ENCODE measurements around the gene ANK2. TPM values are rescaled to one million over a fixed set of nuclear protein-coding genes. Genes with fewer than 3 reads are reported as not detected.

Gene ANK2
- total RNA-seq: 1 to 10 TPM; 1.5 to 1.9 TPM

GRCh38 chr4:113049421-113050370, at the start of gene ANK2:
Gene ANK2, plus strand, starts transcription at chr4:113049653. Its CDS starts 76 bp downstream, at chr4:113049729.
- H3K36me3 Mint-ChIP-seq (ENCODE audit: low read depth): no peaks in the 10 kb centered on the region
- CTCF ChIA-PET: no interaction called here

GRCh38 chr4:113003841-113004240, 45.6 kb upstream of the ANK2 start:
- Mint-ChIP-seq H3K27me3 (no peaks in the 10 kb centered on the region), H3K4me1 (no peaks in the 10 kb centered on the region), H3K4me3 (no peak overlapping the region), H3K36me3 (ENCODE audit: low read depth) (no peaks in the 10 kb centered on the region), H3K9me3 (no peaks in the 10 kb centered on the region), H3K27ac (no peak overlapping the region)
- POLR2A ChIA-PET: interaction anchor here (0.6 kb wide), 1 partner anchor 576 kb away, joined by 3 read pairs; no protein-coding TSS in a partner anchor
- DNase-seq: no peak
- CTCF ChIA-PET: no interaction called here

More at GRCh38 chr4:113049421-113050370, at the start of gene ANK2:
- Mint-ChIP-seq H3K27ac (no peak within 1 kb of the TSS), H3K4me3 (no peak within 1 kb of the TSS), H3K9me3 (no peaks in the 10 kb centered on the region), H3K4me1 (peaks cover 3% of the 10 kb centered on the region), H3K27me3 (peaks cover 2% of the 10 kb centered on the region)
- POLR2A ChIA-PET: no interaction called here
- no peak for DNase-seq

- DNase-seq: no peak
- Mint-ChIP-seq H3K27ac (no peak overlapping the region), H3K27me3 (no peaks in the 10 kb centered on the region), H3K9me3 (no peaks in the 10 kb centered on the region), H3K36me3 (ENCODE audit: low read depth) (no peaks in the 10 kb centered on the region), H3K4me1 (no peaks in the 10 kb centered on the region), H3K4me3 (no peak overlapping the region)
- CTCF ChIA-PET: no interaction called here
- POLR2A ChIA-PET: no interaction called here
Observed at GRCh38 chr4:113004655-113005054, 44.8 kb upstream of the ANK2 start.

- POLR2A ChIA-PET: no interaction called here
- Mint-ChIP-seq H3K4me1 (no peaks in the 10 kb centered on the region), H3K4me3 (no peak overlapping the region), H3K27ac (no peak overlapping the region), H3K27me3 (peaks cover 2% of the 10 kb centered on the region), H3K36me3 (ENCODE audit: low read depth) (no peaks in the 10 kb centered on the region), H3K9me3 (no peaks in the 10 kb centered on the region)
- CTCF ChIA-PET: no interaction called here
- DNase-seq: no peak
Observed at GRCh38 chr4:113006632-113007031, 42.8 kb upstream of the ANK2 start.

GRCh38 chr4:113007151-113007550, 42.3 kb upstream of the ANK2 start:
- no peaks in the 10 kb centered on the region for H3K9me3 Mint-ChIP-seq
- DNase-seq: no peak
- no peak overlapping the region for H3K4me3 Mint-ChIP-seq
- no peaks in the 10 kb centered on the region for H3K4me1 Mint-ChIP-seq
- ChIA-PET POLR2A (no interaction called here), CTCF (no interaction called here)
- no peak overlapping the region for H3K27ac Mint-ChIP-seq
- H3K36me3 Mint-ChIP-seq (ENCODE audit: low read depth): no peaks in the 10 kb centered on the region
- H3K27me3 Mint-ChIP-seq: peaks cover 2% of the 10 kb centered on the region

- peaks cover 2% of the 10 kb centered on the region for H3K27me3 Mint-ChIP-seq
- H3K4me1 Mint-ChIP-seq: no peaks in the 10 kb centered on the region
- no peak for DNase-seq
- H3K36me3 Mint-ChIP-seq (ENCODE audit: low read depth): no peaks in the 10 kb centered on the region
- ChIA-PET CTCF (no interaction called here), POLR2A (no interaction called here)
- no peaks in the 10 kb centered on the region for H3K9me3 Mint-ChIP-seq
- no peak overlapping the region for H3K27ac Mint-ChIP-seq
- H3K4me3 Mint-ChIP-seq: no peak overlapping the region
Observed at GRCh38 chr4:113008135-113008534, 41.3 kb upstream of the ANK2 start.

- H3K4me1 Mint-ChIP-seq: no peaks in the 10 kb centered on the region
- CTCF ChIA-PET: no interaction called here
- no peaks in the 10 kb centered on the region for H3K9me3 Mint-ChIP-seq
Observed at GRCh38 chr4:113008716-113009115, 40.7 kb upstream of the ANK2 start.

GRCh38 chr4:113009461-113009860, 40.0 kb upstream of the ANK2 start:
- Mint-ChIP-seq H3K4me3 (no peak overlapping the region), H3K36me3 (ENCODE audit: low read depth) (no peaks in the 10 kb centered on the region), H3K27me3 (peaks cover 2% of the 10 kb centered on the region), H3K9me3 (no peaks in the 10 kb centered on the region), H3K27ac (no peak overlapping the region), H3K4me1 (no peaks in the 10 kb centered on the region)
- POLR2A ChIA-PET: no interaction called here
- CTCF ChIA-PET: no interaction called here
- no peak for DNase-seq

More at GRCh38 chr4:113008716-113009115, 40.7 kb upstream of the ANK2 start:
- peaks cover 2% of the 10 kb centered on the region for H3K27me3 Mint-ChIP-seq
- no peaks in the 10 kb centered on the region for H3K36me3 Mint-ChIP-seq (ENCODE audit: low read depth)
- no peak for DNase-seq
- no peak overlapping the region for H3K27ac Mint-ChIP-seq
- POLR2A ChIA-PET: no interaction called here
- no peak overlapping the region for H3K4me3 Mint-ChIP-seq

- Mint-ChIP-seq H3K9me3 (no peaks in the 10 kb centered on the region), H3K27ac (no peak overlapping the region), H3K4me1 (no peaks in the 10 kb centered on the region), H3K27me3 (peaks cover 2% of the 10 kb centered on the region), H3K4me3 (no peak overlapping the region), H3K36me3 (ENCODE audit: low read depth) (no peaks in the 10 kb centered on the region)
- ChIA-PET CTCF (no interaction called here), POLR2A (no interaction called here)
- DNase-seq: no peak
Observed at GRCh38 chr4:113012122-113012725, 37.2 kb upstream of the ANK2 start.

GRCh38 chr4:113012786-113013185, 36.7 kb upstream of the ANK2 start:
- Mint-ChIP-seq H3K36me3 (ENCODE audit: low read depth) (no peaks in the 10 kb centered on the region), H3K4me3 (no peak overlapping the region), H3K27ac (no peak overlapping the region), H3K4me1 (no peaks in the 10 kb centered on the region), H3K27me3 (peaks cover 2% of the 10 kb centered on the region), H3K9me3 (no peaks in the 10 kb centered on the region)
- ChIA-PET CTCF (no interaction called here), POLR2A (no interaction called here)
- no peak for DNase-seq

GRCh38 chr4:113013751-113014150, 35.7 kb upstream of the ANK2 start:
- DNase-seq: no peak
- ChIA-PET CTCF (no interaction called here), POLR2A (no interaction called here)
- Mint-ChIP-seq H3K9me3 (no peaks in the 10 kb centered on the region), H3K27ac (no peak overlapping the region), H3K4me1 (no peaks in the 10 kb centered on the region), H3K36me3 (ENCODE audit: low read depth) (no peaks in the 10 kb centered on the region), H3K4me3 (no peak overlapping the region), H3K27me3 (peaks cover 2% of the 10 kb centered on the region)

- Mint-ChIP-seq H3K4me1 (no peaks in the 10 kb centered on the region), H3K36me3 (ENCODE audit: low read depth) (no peaks in the 10 kb centered on the region), H3K4me3 (no peak overlapping the region), H3K9me3 (no peaks in the 10 kb centered on the region), H3K27me3 (no peaks in the 10 kb centered on the region), H3K27ac (no peak overlapping the region)
- POLR2A ChIA-PET: no interaction called here
- DNase-seq: no peak
- CTCF ChIA-PET: no interaction called here
Observed at GRCh38 chr4:113016377-113016776, 33.1 kb upstream of the ANK2 start.

- ChIA-PET POLR2A (no interaction called here), CTCF (interaction anchor here (1.0 kb wide), 1 partner anchor 11 kb away, joined by 5 read pairs; no protein-coding TSS in a partner anchor)
- no peak for DNase-seq
- no peaks in the 10 kb centered on the region for H3K36me3 Mint-ChIP-seq (ENCODE audit: low read depth)
- H3K27ac Mint-ChIP-seq: no peak overlapping the region
- H3K27me3 Mint-ChIP-seq: no peaks in the 10 kb centered on the region
- no peaks in the 10 kb centered on the region for H3K4me1 Mint-ChIP-seq
- no peaks in the 10 kb centered on the region for H3K9me3 Mint-ChIP-seq
- no peak overlapping the region for H3K4me3 Mint-ChIP-seq
Observed at GRCh38 chr4:113020966-113021365, 28.5 kb upstream of the ANK2 start.

- no peaks in the 10 kb centered on the region for H3K36me3 Mint-ChIP-seq (ENCODE audit: low read depth)
- H3K4me3 Mint-ChIP-seq: no peak overlapping the region
- H3K27ac Mint-ChIP-seq: no peak overlapping the region
- no peak for DNase-seq
- no peaks in the 10 kb centered on the region for H3K27me3 Mint-ChIP-seq
- no peaks in the 10 kb centered on the region for H3K9me3 Mint-ChIP-seq
- CTCF ChIA-PET: no interaction called here
- POLR2A ChIA-PET: no interaction called here
- no peaks in the 10 kb centered on the region for H3K4me1 Mint-ChIP-seq
Observed at GRCh38 chr4:113024388-113024787, 25.1 kb upstream of the ANK2 start.
